Activated naive CD8-positive, alpha-beta T cell (primary cell): Measurements from ENCODE around the gene XK.
A peak's percentile ranks its signal among the peaks of the same experiment; 100 is the strongest.
"Not testable (repeated sequence)": the region's sequence is repeated elsewhere in the genome, so short reads cannot be mapped to it uniquely, and the experiment has no call there.

Experiments used
- H3K27ac Mint-ChIP-seq: one replicate; pipeline ENCODE4 v1.8.0; 2021; ENCODE audit warnings: mixed read lengths
- H3K27me3 Mint-ChIP-seq: one replicate; pipeline ENCODE4 v1.8.0; 2021; ENCODE audit warnings: mixed read lengths
- H3K36me3 Mint-ChIP-seq: one replicate; pipeline ENCODE4 v1.8.0; 2021; ENCODE audit warnings: mixed read lengths
- H3K4me1 Mint-ChIP-seq: one replicate; pipeline ENCODE4 v1.8.0; 2021; ENCODE audit warnings: low read depth, mixed read lengths
- H3K4me3 Mint-ChIP-seq: one replicate; pipeline ENCODE4 v1.8.0; 2021; ENCODE audit warnings: mild to moderate bottlenecking, mixed read lengths
- H3K9me3 Mint-ChIP-seq: one replicate; pipeline ENCODE4 v1.8.0; 2021; ENCODE audit warnings: low read depth, mixed read lengths

The XK gene

DNA sequence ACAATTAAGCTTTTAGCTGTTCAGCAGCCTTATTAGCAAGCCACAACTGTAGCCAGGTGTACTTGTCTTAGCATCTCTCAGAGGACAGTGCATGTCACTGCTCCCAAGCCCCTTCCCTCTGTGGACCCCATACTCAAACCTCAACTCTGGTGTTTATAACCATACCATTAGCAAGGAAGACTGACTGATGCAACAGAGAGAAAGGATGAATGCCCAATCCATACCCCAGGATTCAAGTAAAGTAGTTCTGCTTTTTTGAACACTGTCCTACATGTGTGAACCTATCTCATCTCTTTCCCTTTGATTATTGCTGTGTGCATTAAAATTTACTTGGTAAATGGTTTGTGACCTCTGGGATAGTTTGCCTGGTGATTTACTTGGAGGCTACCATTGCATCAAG lies 71.5 kb downstream of the XK start:
- Mint-ChIP-seq H3K4me1 (peaks cover 11% of the 10 kb centered on the region), H3K9me3 (no peaks in the 10 kb centered on the region), H3K27me3 (no peaks in the 10 kb centered on the region), H3K4me3 (no peak overlapping the region), H3K27ac (peak overlapping the region; percentile 50), H3K36me3 (no peaks in the 10 kb centered on the region)

DNA sequence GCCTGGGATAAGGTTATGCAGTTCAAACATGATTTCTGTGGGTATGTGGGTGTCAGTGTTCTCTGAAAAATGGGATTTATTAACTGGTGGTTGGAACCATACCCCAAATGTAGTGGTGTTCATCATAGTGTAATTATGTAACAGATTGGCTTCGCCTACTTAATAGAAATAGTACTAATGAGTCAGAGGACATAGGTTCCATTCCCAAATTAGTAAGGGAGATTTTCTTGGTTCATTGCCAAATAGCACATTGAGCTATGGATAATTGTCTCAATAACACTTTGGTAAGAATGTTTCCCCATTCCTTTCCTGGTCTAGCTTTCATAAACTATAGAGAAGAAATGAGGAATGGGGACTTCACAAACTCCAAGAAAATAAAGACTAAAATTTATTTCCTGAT lies 73.8 kb downstream of the XK start:
- no peak overlapping the region for H3K4me3 Mint-ChIP-seq
- no peaks in the 10 kb centered on the region for H3K36me3 Mint-ChIP-seq
- H3K27me3 Mint-ChIP-seq = no peaks in the 10 kb centered on the region
- peaks cover 17% of the 10 kb centered on the region for H3K4me1 Mint-ChIP-seq
- no peak overlapping the region for H3K27ac Mint-ChIP-seq
- no peaks in the 10 kb centered on the region for H3K9me3 Mint-ChIP-seq

DNA sequence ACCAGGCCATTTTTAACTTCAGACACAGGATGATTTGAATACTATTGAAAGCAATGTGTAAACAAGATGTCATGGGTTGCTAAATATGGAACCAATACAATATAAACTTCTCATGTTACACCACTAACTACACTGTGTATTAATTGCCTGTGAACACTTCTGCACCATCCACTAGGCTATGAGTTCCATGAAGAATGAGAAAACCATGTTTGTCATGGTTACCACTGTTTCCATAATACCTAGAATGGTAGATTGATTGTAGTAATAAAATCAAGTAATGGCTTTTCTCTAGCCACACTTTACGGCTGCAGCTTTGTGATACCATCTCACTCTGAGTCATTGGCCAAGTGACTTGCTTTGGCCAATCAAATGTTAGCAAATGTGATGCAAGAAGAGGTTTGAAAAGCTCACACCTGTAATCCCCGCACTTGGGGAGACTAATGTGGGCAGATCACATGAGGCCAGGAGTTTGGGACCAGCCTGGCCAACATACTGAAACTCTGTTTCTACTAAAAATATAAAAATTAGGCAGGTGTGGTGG lies 74.4 kb downstream of the XK start:
- H3K9me3 Mint-ChIP-seq = no peaks in the 10 kb centered on the region
- H3K36me3 Mint-ChIP-seq = no peaks in the 10 kb centered on the region
- H3K4me1 Mint-ChIP-seq = peaks cover 17% of the 10 kb centered on the region
- H3K27ac Mint-ChIP-seq = no peak overlapping the region
- H3K27me3 Mint-ChIP-seq = no peaks in the 10 kb centered on the region
- H3K4me3 Mint-ChIP-seq = no peak overlapping the region

DNA sequence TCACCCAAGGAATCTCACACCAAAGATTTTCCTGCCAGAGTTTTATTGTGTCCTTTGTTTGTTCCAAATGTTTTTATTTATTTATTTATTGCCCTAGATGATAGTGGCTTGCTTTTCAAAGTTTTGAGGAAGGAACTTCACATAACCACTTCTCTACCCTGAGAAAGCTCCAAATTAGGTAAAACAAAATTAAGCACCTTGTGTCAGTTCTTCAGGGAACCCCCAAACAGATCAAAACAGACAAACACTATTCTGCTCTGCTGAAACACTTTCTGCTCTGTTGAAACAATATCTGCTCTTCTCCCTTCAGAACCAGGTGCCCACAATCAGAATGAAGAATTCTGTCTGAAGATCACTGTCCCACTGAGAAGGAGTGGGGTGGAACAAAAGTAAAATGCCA lies 77.8 kb downstream of the XK start:
- H3K9me3 Mint-ChIP-seq = no peaks in the 10 kb centered on the region
- peaks cover 8% of the 10 kb centered on the region for H3K4me1 Mint-ChIP-seq
- H3K27me3 Mint-ChIP-seq = no peaks in the 10 kb centered on the region
- no peak overlapping the region for H3K27ac Mint-ChIP-seq
- H3K36me3 Mint-ChIP-seq = no peaks in the 10 kb centered on the region
- H3K4me3 Mint-ChIP-seq = no peak overlapping the region

DNA sequence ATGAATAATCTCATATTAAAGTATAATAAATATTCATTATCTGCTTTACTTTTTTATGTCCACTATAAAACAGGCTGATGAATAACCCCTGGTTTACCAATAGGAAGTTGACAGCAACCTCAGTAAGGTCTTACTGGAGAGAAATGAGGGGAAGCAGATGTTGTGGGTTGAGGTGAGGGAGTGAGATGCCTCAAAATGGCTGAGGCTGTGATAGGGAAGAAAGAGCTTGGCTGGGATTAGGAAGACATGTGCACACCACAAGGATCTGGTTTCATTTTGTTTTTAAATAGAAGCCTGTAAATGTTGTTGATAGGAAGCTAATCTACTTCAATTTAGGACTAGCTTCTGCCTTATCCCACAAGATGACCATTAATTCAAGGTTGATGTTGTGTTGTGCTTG lies 79.9 kb downstream of the XK start:
- no peak overlapping the region for H3K27ac Mint-ChIP-seq
- no peaks in the 10 kb centered on the region for H3K36me3 Mint-ChIP-seq

DNA sequence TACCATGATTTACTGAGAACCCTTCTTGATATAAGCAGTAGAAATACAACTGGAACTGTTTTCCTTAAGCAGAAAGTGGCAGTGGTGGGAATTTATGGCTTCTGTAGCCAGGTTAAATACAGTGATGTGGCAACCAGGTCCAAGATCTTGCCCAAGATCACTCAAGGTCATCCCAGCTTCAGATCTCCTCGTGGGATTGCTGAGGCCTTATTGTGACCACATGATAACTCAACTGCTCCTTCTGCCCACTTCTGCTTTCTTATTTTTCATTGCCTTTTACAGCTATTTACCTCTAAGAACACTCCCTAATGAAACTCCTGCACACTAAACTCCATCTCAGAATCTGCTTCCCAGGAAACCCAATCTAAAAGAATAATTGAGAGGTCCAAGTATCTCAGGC lies 81.8 kb downstream of the XK start:
- no peaks in the 10 kb centered on the region for H3K9me3 Mint-ChIP-seq
- H3K4me1 Mint-ChIP-seq = peaks cover 8% of the 10 kb centered on the region
- H3K36me3 Mint-ChIP-seq = no peaks in the 10 kb centered on the region
- H3K27ac Mint-ChIP-seq = no peak overlapping the region
- no peak overlapping the region for H3K4me3 Mint-ChIP-seq
- no peaks in the 10 kb centered on the region for H3K27me3 Mint-ChIP-seq

More for the DNA sequence above, 79.9 kb downstream of the XK start:
- H3K4me3 Mint-ChIP-seq = no peak overlapping the region
- no peaks in the 10 kb centered on the region for H3K27me3 Mint-ChIP-seq
- no peaks in the 10 kb centered on the region for H3K9me3 Mint-ChIP-seq
- peaks cover 8% of the 10 kb centered on the region for H3K4me1 Mint-ChIP-seq

DNA sequence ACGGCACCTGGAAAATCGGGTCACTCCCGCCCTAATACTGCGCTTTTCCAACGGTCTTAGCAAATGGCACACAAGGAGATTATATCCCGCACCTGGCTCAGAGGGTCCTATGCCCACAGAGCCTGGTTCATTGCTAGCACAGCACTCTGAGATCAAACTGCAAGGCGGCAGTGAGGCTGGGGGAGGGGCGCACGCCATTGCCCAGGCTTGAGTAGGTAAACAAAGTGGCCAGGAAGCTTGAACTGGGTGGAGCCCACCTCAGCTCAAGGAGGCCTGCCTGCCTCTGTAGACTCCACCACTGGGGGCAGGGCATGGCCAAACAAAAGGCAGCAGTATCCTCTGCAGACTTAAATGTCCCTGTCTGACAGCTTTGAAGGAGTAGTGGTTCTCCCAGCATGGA lies 83.3 kb downstream of the XK start:
- H3K4me1 Mint-ChIP-seq, H3K9me3 Mint-ChIP-seq, H3K27ac Mint-ChIP-seq: not testable (repeated sequence)

DNA sequence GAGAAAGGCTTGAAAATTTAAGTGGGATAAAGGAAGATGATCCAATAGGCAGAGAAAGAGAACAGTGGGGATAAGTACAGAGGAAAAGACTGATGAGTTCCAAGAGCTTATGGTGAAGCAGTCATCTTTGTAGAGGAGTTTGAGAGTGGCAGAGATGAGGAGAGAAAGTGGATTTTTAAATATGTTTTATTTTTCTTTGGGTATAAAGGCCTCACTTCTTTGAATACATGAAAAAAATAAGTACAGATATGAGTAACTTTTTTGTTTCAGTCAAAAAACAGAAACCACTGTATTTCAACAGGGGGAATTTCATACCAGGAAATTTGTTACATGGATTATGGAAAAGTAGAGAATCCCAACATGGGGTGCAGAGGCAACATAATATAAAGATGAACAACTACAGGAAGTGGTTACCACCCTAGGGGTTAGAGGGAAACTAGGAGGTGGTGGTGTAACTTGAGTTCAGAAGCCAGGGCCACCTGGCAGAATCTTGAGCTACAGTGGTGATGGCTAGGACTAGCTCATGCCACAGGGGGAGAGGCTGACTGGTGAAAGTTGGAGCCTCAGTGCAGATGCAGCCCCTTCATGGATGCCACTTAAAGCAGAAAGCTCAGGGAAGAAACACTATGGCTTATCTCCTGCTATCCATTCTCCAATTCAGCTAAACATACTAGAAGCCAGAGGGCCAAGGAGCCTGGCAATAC lies 90.8 kb downstream of the XK start:
- peak overlapping the region; percentile 75 for H3K27ac Mint-ChIP-seq
- H3K4me3 Mint-ChIP-seq = peak overlapping the region; percentile 47
- no peaks in the 10 kb centered on the region for H3K27me3 Mint-ChIP-seq
- H3K36me3 Mint-ChIP-seq = no peaks in the 10 kb centered on the region
- peaks cover 25% of the 10 kb centered on the region for H3K4me1 Mint-ChIP-seq
- no peaks in the 10 kb centered on the region for H3K9me3 Mint-ChIP-seq

More for the DNA sequence above, 83.3 kb downstream of the XK start:
- not testable (repeated sequence) for H3K4me3 Mint-ChIP-seq, H3K27me3 Mint-ChIP-seq, H3K36me3 Mint-ChIP-seq

DNA sequence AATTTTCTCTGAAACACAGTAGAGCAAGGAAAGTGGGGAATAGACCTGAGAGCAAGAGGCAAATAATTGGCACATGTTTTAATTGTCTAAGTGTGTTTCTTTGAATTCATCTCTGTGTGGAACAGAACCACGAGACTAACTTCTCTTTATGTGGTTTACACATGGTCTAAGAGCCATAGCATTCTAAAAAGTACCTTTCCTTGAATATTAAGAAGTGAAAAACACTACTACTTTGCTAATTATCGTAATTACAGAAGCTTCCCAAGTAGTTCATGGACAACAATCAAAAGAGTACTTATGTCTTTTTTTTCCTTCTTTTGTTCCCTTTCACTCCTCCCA lies 91.4 kb downstream of the XK start:
- Mint-ChIP-seq H3K4me1 (peaks cover 25% of the 10 kb centered on the region), H3K36me3 (no peaks in the 10 kb centered on the region), H3K27me3 (no peaks in the 10 kb centered on the region), H3K9me3 (no peaks in the 10 kb centered on the region), H3K27ac (peak overlapping the region; percentile 73), H3K4me3 (no peak overlapping the region)

DNA sequence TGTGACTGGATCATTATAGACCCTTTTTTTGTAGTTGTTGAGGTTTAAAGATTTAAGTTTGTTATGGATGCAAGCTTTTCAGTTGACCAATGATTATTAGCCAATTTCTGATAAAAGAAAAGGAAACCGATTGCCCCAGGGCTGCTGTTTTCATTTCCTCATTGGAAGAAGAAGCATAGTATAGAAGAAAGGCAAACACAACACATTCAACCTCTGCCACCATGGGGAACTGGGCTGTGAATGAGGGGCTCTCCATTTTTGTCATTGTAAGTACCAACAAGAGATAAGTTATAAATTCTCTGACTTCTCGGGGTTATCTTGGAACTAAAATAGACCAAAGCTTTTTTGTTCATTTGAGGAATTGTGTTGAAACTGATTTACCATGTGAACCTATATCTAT lies 94.3 kb downstream of the XK start, which contains the start of gene CYBB:
Gene CYBB, plus strand, starts transcription at position 203 of the 400 bp plus-strand sequence. Its CDS starts 19 bp downstream, at position 222.
- Mint-ChIP-seq H3K4me3 (no peak within 1 kb of the TSS), H3K27me3 (no peaks in the 10 kb centered on the region), H3K36me3 (no peaks in the 10 kb centered on the region), H3K9me3 (no peaks in the 10 kb centered on the region), H3K4me1 (peaks cover 26% of the 10 kb centered on the region), H3K27ac (no peak within 1 kb of the TSS)

DNA sequence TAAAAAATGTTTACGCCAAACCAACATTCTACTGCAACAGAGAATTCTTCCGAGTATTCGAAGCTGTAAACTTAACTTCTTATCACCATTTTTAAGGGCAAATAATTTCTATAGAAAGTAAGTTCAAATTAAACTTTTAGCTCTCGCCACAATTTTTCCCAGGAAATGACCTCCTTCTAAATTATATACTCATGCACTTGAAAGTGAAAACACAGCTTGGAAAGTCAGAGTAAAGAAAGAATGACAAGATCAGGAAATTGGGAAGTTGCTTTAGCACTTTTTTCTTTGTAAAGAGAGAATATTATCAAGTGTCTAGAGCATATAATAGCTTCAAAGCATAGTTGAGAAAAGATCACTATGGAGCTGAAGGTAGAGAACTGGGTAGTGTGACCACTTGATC lies 95.5 kb downstream of the XK start:
- H3K4me3 Mint-ChIP-seq = no peak overlapping the region
- no peaks in the 10 kb centered on the region for H3K27me3 Mint-ChIP-seq
- H3K27ac Mint-ChIP-seq = no peak overlapping the region
- H3K9me3 Mint-ChIP-seq = no peaks in the 10 kb centered on the region
- no peaks in the 10 kb centered on the region for H3K36me3 Mint-ChIP-seq
- H3K4me1 Mint-ChIP-seq = peaks cover 24% of the 10 kb centered on the region
